NCI-H82 treated with DMSO at 0.1 percent for 48 hours (cell line): ENCODE results near the gene TUBB4B.

Source experiments
- DNase-seq: peaks from one replicate; lab custom pipeline; 2025; ENCODE audit not compliant: unreplicated experiment; lab: John Stamatoyannopoulos, UW

Gene TUBB4B

GRCh38 chr9:137212520-137212919 is 28.6 kb upstream of the TUBB4B start:
- DNase-seq = no peak

GRCh38 chr9:137213160-137214060 is 27.7 kb upstream of the TUBB4B start:
- DNase-seq = no peak

DNA sequence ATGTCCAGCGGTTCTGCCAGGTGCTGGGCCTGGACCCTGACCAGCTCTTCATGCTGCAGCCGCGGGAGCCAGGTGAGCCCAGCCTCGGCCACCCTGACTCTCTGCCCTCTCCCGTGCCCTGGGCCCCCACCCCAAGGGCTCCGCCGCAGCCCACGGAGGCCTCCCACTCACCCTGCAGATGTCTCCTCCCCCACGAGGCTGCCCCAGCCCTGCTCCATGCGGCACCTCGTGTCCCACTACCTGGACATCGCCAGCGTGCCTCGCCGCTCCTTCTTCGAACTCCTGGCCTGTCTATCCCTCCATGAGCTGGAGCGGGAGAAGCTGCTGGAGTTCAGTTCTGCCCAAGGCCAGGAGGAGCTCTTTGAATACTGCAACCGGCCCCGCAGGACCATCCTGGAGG is 26.5 kb upstream of the TUBB4B start:
- no peak for DNase-seq

DNA sequence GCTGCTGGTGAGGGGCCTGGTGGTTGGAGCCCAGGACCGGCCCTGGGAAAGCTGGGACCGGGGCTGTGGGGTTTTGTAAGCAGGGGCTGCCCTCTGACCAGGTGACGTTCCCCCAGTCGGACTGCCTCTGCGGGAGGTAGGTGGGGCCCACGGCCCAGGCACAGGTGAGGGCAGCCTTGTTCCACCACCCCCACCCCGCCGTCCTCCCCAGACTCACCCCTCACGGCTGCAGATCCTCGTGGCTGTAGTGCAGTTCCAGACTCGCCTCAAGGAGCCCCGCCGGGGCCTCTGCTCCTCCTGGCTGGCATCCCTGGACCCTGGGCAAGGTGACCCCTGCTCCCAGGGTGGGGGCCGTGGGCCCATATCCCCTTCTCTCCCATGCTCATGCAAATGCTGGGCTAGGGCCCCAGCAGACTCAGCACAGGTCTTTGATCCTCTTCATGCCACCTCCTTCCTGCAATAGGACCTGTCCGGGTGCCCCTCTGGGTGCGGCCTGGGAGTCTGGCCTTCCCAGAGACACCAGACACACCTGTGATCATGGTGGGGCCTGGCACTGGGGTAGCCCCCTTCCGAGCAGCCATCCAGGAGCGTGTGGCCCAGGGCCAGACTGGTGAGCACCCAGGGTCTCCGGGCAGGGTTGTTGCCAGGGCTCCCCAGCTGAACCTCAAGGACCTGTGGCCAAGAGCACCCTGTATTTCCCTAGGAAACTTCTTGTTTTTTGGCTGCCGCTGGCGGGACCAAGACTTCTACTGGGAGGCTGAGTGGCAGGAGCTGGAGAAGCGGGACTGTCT is 25.7 kb upstream of the TUBB4B start:
- DNase-seq = no peak

DNA sequence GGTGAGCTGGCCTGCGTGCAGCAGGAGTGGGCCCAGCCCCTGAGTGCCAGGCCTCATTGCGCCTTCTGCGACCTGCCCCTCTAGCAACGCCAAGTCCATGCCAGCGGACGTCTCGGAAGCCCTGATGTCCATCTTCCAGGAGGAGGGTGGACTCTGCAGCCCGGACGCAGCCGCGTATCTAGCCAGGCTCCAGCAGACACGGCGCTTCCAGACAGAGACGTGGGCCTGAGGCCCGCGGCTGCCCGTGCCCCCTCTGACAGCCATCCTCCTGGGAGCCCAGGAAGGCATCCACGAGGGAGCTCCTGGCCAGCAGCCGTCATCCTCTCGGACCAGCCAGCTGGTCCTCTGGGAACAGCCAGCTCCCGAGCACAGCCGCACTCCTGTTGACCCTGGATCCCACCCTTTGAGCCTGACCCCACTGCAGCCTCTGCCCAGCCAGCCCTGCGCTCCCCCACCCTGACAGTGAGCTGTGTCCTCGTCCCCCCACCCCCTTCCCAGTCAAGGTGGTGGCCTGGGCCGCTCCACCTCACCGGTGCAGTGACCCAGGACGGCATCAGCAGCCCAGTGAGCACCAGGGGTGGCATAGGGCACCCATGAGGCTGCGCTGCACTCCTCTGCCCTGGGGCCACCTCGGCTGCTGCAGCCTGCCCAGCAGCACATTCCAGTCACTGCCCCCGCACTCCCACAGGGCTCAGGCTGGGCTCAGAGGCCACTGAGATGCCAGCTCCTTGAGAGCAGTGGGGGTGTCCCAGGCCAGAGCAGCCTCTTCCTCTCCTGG is 24.7 kb upstream of the TUBB4B start:
- DNase-seq = no peak

DNA sequence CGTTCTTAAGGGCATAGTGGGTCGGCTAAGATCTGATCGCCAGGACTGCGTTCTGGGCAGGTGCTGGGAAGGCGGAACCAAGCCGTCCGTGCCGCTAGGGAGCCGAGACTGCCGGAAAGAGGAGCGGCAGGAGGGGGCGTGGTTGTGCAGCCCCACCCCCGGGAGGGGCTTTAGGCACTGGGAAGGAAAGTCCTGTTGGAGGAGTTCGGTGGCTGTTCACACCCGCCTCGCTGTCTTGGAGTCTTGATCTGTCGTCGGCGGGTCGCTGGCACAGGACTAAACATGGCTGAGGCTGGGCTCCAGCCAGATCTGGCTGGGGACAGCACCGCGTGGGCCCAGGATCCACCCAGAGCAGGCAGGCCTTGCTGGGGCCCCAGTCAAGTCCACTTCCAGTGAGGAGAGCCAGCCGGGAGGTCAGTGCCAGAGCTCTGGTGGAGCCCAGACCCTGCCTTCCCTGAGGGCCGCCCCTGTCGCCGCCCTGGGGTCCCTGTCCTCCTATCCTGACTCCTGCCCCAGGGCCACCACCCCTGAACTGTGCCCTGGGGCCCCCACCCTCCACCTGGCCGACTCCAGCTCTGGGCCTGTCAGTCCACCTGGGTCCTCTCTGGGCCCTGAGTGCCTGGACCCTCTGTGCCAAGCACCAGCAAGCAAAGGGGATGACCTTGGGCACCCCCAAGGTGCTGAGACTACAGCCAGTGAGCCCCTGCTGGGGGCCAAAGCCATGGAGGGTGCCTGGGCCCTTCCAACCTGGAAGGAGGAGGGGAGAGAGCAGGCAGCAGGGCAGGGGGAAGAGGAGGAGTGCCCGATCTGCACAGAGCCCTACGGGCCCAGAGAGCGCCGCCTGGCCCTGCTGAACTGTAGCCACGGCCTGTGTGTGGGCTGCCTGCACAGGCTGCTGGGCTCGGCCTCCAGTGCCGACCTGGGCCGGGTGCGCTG is 23.5 kb upstream of the TUBB4B start:
- no peak for DNase-seq

GRCh38 chr9:137218212-137218753 is 22.8 kb upstream of the TUBB4B start:
- DNase-seq = no peak

DNA sequence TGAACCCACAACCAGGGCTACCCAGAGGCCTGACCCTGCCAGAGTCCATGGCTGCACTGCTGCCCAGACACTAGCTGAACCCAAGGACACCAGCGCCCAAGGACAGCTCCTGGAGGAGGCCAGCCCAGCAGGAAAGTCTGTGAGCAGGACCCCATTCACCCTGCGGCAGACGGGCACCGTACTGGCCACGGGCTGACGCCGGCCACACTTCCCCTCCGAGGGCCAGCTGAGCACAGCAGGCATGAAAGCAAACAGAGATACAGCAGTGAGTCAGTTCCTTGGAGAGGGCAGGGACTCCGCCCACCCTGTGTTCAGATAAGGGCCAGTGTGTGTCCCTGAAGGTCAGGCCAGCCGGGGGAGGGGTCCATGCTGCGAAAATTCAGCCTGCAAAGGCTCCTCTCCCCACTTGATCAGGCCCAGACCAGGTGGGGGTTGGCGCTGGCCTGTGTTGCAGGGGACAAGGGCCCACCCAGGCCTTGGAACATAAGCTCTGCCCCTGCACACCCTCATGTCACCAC is 22.3 kb upstream of the TUBB4B start:
- DNase-seq = no peak

DNA sequence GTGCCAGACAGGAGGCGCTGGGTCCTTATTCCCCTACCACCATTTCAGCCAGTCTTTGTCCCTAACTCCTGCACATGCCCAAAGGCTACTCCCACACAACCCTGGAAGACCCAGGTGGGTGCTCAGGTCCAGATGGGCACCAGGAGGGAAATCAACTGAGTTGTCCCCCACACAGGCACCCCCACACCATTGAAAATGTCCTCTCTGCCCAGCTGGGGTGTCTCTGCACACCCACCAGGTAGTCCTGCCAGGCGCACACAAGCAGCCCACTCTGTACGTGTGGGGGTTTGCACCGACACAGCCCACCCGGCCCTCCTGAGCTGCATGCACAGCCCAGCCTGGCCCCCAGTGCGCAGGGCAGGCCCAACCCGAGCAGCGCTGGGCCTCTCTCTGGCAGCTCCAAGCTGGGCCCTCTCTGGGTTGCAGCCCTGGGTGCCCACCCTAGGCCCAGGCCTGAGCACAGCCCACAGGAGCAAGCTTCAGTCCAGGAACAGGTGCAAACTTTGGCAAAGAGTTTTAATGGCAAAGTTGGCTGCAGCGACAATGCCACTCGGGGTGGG is 21.2 kb upstream of the TUBB4B start:
- DNase-seq = no peak

DNA sequence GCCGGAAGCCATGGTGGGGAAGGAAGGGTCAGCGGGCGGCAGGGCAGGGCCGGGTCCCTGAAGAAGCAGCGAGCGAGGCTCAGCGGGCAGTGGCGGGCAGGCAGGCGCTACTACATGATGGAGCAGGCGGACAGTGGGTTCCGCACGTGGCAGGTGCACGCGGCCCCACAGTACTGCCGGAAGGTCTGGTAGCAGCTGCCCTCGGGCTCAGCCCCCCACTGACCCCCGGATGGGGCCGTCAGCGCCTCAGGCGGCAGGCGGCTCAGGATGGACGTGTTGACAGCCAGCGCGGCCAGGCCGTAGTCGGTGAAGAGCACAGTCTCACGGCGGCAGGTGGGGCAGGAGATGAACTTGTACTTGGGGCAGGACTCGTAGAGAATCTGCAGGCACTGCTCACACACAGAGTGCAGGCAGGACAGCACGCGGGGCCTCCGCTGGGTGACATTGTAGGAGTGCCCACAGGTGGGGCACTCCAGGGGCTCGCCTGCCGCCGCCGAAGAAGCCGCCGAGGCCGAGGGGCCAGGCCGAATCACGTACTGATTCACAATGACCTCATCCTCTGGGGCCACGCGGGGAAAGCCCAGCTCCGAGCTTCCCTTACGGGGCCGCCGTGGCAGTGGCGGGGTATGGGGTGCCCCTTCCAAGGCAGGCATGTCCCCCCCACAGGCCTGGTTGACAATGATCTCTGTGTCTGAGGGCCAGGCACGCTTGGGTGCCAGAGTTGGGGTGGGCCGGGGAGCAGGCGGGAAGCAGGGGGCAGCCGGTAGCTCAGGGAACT is 20.6 kb upstream of the TUBB4B start:
- no peak for DNase-seq

- no peak for DNase-seq
These were observed 20.0 kb upstream of the TUBB4B start for GRCh38 chr9:137221095-137221505.

DNA sequence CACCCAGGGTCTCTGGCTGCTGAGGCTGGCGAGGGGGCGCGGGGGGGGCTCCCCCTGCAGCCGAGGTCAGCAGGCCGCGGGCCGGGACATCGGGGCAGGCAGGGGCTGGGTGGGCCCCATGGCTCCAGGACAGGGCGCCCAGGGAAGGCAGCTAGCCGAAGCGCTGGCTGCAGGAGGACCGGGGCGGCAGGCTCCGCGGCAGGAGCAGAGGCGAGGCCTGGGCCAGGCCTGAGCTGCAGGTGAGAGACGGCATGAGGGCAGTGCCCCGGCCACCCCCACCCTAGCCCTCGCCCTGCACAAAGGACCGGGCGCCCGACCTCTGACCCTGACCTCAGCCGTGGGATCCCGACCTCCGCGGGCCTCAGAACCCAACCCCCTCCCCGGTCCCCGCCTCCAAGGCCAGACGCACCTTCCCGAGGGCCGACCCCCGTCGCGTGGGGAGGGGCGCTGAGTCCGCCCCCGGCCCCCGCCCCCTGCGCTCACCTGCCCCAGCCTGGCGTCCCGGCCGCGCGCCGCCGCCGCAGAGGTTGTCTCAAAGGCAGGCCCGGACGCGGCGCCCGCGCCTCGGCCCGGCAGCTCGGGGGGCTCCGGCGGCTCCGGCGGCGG is 19.5 kb upstream of the TUBB4B start:
- DNase-seq = no peak

DNA sequence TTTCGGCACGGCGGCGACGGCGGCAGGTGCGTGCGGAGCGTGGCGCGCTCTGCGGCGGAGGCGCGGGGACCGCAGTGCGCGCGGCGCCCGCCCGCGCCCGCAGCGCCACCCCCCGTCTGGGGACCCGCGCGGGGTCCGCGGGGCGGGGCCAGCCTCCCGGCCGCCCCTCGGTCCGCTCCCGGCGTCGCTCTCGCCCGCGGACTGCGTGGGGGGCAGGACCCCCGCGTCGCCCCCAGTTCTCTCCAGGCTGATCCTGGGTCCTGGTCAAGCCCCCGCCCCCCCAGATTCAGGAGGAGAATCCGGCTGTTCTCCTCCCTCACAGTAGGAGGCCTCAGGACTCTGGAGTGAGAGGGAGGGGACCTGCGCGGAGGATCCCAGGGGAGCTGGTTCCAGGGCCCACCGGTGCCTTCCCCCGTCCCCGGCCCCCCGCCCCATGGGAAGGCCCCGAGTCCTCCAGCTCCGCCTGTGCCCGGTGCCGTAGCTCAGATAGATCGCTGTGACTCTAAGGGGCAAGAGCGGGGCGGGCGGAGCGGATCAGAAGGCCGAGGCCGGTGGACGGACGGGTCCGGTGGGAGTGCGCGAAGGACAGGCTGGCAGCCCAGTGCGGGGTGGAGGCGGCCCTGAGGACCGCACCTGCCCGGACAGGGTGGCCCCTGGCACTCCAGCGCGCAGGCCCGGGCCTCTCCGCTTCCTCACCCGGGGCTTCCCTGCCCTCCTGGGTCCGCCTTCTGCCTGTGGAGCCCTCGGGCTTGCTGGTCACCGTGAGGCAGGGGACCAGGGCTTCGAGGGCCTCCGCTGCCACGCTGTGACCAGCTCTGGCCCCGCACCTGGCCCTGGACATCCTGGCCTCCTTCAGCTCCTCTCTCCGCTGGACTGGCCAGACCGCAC is 18.7 kb upstream of the TUBB4B start, which contains the start of gene RNF208:
Gene RNF208 (minus strand): TSS at position 51 of the 888 bp plus-strand sequence. CDS start 1,028 bp downstream, outside the sequence.
- no peak for DNase-seq

- DNase-seq = peak; percentile 85
These were observed 17.8 kb upstream of the TUBB4B start for GRCh38 chr9:137223078-137223970.

DNA sequence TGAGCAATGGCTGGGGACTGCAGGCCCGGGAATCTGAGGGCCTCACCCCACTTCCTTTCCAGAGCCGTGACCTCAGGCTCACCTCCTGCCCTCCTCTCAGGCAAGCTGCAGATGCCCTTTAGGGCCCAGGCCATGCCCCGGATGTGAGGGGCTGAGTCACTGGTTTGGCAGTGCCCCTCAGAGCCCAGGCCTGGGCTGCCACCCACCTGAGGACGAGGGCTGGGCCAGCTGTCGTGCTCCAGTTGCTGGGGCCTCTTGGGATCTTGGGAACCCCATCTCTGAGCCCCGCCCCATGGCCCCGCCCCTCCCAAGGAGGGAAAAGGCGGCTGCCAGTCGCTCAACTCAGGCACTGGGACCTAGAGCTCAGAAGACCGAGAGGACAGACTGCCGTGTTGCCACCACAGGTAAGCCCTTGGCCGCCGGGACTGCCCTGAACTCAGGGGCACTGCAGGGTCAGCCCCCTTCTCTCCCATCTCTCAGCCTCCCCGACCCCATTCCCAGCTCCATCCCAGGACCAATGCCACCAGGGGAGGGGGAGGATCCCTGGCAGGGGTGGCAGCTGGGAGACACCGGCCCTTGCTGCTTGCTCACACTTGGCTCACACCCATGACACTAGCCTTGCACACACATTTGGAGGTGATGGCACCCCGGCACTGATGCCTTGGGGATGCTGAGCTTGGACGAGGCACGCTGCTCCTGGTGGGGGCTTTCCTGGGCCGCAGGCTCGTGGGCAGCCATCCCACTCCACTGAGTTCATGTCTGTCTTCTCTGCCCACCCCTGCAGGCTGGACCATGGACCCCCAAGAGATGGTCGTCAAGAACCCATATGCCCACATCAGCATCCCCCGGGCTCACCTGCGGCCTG is 16.0 kb upstream of the TUBB4B start, which contains the start of gene CYSRT1:
Gene CYSRT1 (plus strand): TSS at position 345 of the 865 bp plus-strand sequence. CDS start 448 bp downstream, at position 793.
- no peak for DNase-seq
